Measurements from ENCODE around the gene C1orf50. TPM values are rescaled to one million over a fixed set of nuclear protein-coding genes. Genes with fewer than 3 reads are reported as not detected.

C1orf50 gene
- total and polyA plus RNA-seq, 2 donors (not counting 3 experiments of a cell fraction or from before 2014, with no cell fraction given), result 4.8 to 7.4 TPM

GRCh38 chr1:42759114-42759513 is 7.9 kb upstream of the C1orf50 start:
- TF ChIP-seq CTCF (IDR thresholded peaks at IDR 0.05; ENCODE audit: extremely low read depth in 1 of 2, insufficient read depth in 1 of 2, low read depth in 1 of 2, low read length in 2 of 2), result no peak
- TF ChIP-seq EZH2 (IDR thresholded peaks at IDR 0.05; ENCODE audit: borderline replicate concordance, low read depth, low read length, severe bottlenecking), result no peak
- no peak for TF ChIP-seq MAX (IDR thresholded peaks at IDR 0.05; ENCODE audit: insufficient read depth, insufficient read length)
- no peak overlapping the region for H3K4me2 ChIP-seq (ENCODE audit: insufficient read depth, low read length)
- BruUV-seq (replicated peaks), result no TSS peak
- no peaks in the 10 kb centered on the region for H3K27me3 ChIP-seq (ENCODE audit: control insufficient read depth in 2 of 2, insufficient read depth in 2 of 2, low read length in 2 of 2)
- CTCF ChIA-PET, result interaction anchor here (1.2 to 4.4 kb wide), 3 partner anchors 7 to 315 kb away, joined by 5 to 43 read pairs (median 8); partner anchors contain the start of genes C1orf50 and P3H1
- peaks cover 17% of the 10 kb centered on the region for H3K79me2 ChIP-seq (ENCODE audit: control insufficient read depth, insufficient read depth, low read length)
- no peaks in the 10 kb centered on the region for H3K4me1 ChIP-seq (ENCODE audit: control insufficient read depth, extremely low read depth, insufficient read depth, low read length)
- dilution Hi-C loops (cut with MboI; ENCODE audit: extremely low pct_ligation_motif_present, low sequenced_read_pairs), result no loop called here
- no peak overlapping the region for H3K27ac ChIP-seq (ENCODE audit: insufficient read depth, low read depth, low read length)
- no peaks in the 10 kb centered on the region for H4K20me1 ChIP-seq (replicated peaks; ENCODE audit: control insufficient read depth, extremely low read depth, insufficient read depth, low read length)
- DNase-seq (ENCODE audit: low read depth, low spot score) (no peak), FAIRE-seq (no peak)
- H3K9me3 ChIP-seq (replicated peaks; ENCODE audit: control insufficient read depth, insufficient read depth, low read length), result no peaks in the 10 kb centered on the region
- H3K9me1 ChIP-seq (replicated peaks; ENCODE audit: control insufficient read depth, extremely low read depth, insufficient read depth, low read length), result no peaks in the 10 kb centered on the region
- intact Hi-C loops (cut with micrococcal nuclease), result no loop called here
- H2AFZ ChIP-seq (ENCODE audit: low read depth, low read length), result no peak overlapping the region
- H3K36me3 ChIP-seq (ENCODE audit: control insufficient read depth in 2 of 2, extremely low read depth in 1 of 2, insufficient read depth in 2 of 2, low read length in 2 of 2), result peaks cover 18 to 49% of the 10 kb centered on the region in 2 experiments
- POLR2A ChIA-PET, result no interaction called here
- no peak overlapping the region for H3K4me3 ChIP-seq (replicated peaks in 1 of 3; ENCODE audit: insufficient read depth in 1 of 3, low read depth in 1 of 3, low read length in 3 of 3)
- H3K9ac ChIP-seq (replicated peaks; ENCODE audit: extremely low read depth, insufficient read depth, low read length), result no peak overlapping the region

- no peak for TF ChIP-seq GATA2 (IDR thresholded peaks at IDR 0.05; ENCODE audit: insufficient read depth, insufficient read length, low read depth, low read length)
- TF ChIP-seq EZH2 (IDR thresholded peaks at IDR 0.05; ENCODE audit: borderline replicate concordance, low read depth, low read length, severe bottlenecking), result no peak
- no peak for TF ChIP-seq MAX (IDR thresholded peaks at IDR 0.05; ENCODE audit: insufficient read depth, insufficient read length)
- TF ChIP-seq POLR2A (IDR thresholded peaks at IDR 0.05; ENCODE audit: low read depth, low read length), result no peak
- TF ChIP-seq POLR2AphosphoS5 (IDR thresholded peaks at IDR 0.05; ENCODE audit: insufficient read depth, low read depth, low read length), result no peak
- TF ChIP-seq FOS (IDR thresholded peaks at IDR 0.05; ENCODE audit: borderline replicate concordance, insufficient read depth, low read length), result no peak
- no peak for TF ChIP-seq JUN (IDR thresholded peaks at IDR 0.05; ENCODE audit: borderline replicate concordance, insufficient read depth, insufficient read length, low read depth)
- TF ChIP-seq CTCF (IDR thresholded peaks at IDR 0.05; ENCODE audit: extremely low read depth in 1 of 2, insufficient read depth in 1 of 2, low read depth in 1 of 2, low read length in 2 of 2), result no peak
- TF ChIP-seq MYC (IDR thresholded peaks at IDR 0.05; ENCODE audit: low read depth, low read length), result no peak
- no peaks in the 10 kb centered on the region for H4K20me1 ChIP-seq (replicated peaks; ENCODE audit: control insufficient read depth, extremely low read depth, insufficient read depth, low read length)
- no peak overlapping the region for H2AFZ ChIP-seq (ENCODE audit: low read depth, low read length)
- peaks cover 41% of the 10 kb centered on the region for H3K79me2 ChIP-seq (ENCODE audit: control insufficient read depth, insufficient read depth, low read length)
- H3K27me3 ChIP-seq (ENCODE audit: control insufficient read depth in 2 of 2, insufficient read depth in 2 of 2, low read length in 2 of 2), result no peaks in the 10 kb centered on the region
- peaks cover 0 to 27% of the 10 kb centered on the region in 2 experiments for H3K36me3 ChIP-seq (ENCODE audit: control insufficient read depth in 2 of 2, extremely low read depth in 1 of 2, insufficient read depth in 2 of 2, low read length in 2 of 2)
- H3K4me1 ChIP-seq (ENCODE audit: control insufficient read depth, extremely low read depth, insufficient read depth, low read length), result peaks cover 13% of the 10 kb centered on the region
- dilution Hi-C loops (cut with MboI; ENCODE audit: extremely low pct_ligation_motif_present, low sequenced_read_pairs), result no loop called here
- DNase-seq (ENCODE audit: low read depth, low spot score) (no peak), FAIRE-seq (no peak)
- no peak overlapping the region for H3K27ac ChIP-seq (ENCODE audit: insufficient read depth, low read depth, low read length)
- H3K4me2 ChIP-seq (ENCODE audit: insufficient read depth, low read length), result no peak overlapping the region
- ChIA-PET CTCF (interaction anchor here (1.3 kb wide), 1 partner anchor 132 kb away, joined by 4 read pairs; no protein-coding TSS in a partner anchor), POLR2A (no interaction called here)
- no peak overlapping the region for H3K9ac ChIP-seq (replicated peaks; ENCODE audit: extremely low read depth, insufficient read depth, low read length)
- no peaks in the 10 kb centered on the region for H3K9me3 ChIP-seq (replicated peaks; ENCODE audit: control insufficient read depth, insufficient read depth, low read length)
- no TSS peak for BruUV-seq (replicated peaks)
- H3K9me1 ChIP-seq (replicated peaks; ENCODE audit: control insufficient read depth, extremely low read depth, insufficient read depth, low read length), result no peaks in the 10 kb centered on the region
- intact Hi-C loops (cut with micrococcal nuclease), result no loop called here
- H3K4me3 ChIP-seq (replicated peaks in 1 of 3; ENCODE audit: insufficient read depth in 1 of 3, low read depth in 1 of 3, low read length in 3 of 3), result no peak overlapping the region
Measured at GRCh38 chr1:42761567-42761966, 5.5 kb upstream of the C1orf50 start.

Measured in endothelial cell of umbilical vein (primary cell).